Endothelial cell of umbilical vein (primary cell): ENCODE measurements around the gene UPF1. TPM values are rescaled to one million over a fixed set of nuclear protein-coding genes. Genes with fewer than 3 reads are reported as not detected.

Source experiments
- BruUV-seq: library from RNA; stranded (reverse); fragments of 400-500 nt; replicated peaks from 2 replicates; lab custom pipeline; 2021; lab: Mats Ljungman, UMichigan
- CTCF ChIA-PET: fragments of 300-600, 350-600 bp; sonication (Branson Sonifier 250); formaldehyde crosslinking; loops from one replicate; lab custom pipeline; 2021; ENCODE audit warnings: antibody characterized with exemption, inconsistent platforms; lab: Charles Lee
- POLR2A ChIA-PET: fragments of 300-600, 350-600 bp; sonication (Branson Sonifier 250); formaldehyde crosslinking; loops from one replicate; lab custom pipeline; 2021; ENCODE audit warnings: antibody characterized with exemption, inconsistent platforms; lab: Charles Lee
- DNase-seq: peaks from one replicate; pipeline ENCODE4 v3.0.0-alpha.2; 2011; ENCODE audit warnings: low read depth, low spot score
- FAIRE-seq: peaks from 2 replicates; lab custom pipeline; 2011; peaks lifted over from hg19 to GRCh38; lab: Jason Lieb, UNC
- H2AFZ ChIP-seq: 2 replicates; pipeline ENCODE4 v1.6.0; 2012; ENCODE audit warnings: low read depth, low read length, control low read depth, inconsistent platforms
- H3K27ac ChIP-seq: 2 replicates; pipeline ENCODE4 v1.5.1; 2011; ENCODE audit warnings: low read depth, mild to moderate bottlenecking, control low read depth, low read length, moderate library complexity; ENCODE audit not compliant: insufficient read depth
- H3K27me3 ChIP-seq, 2 experiments: 2 replicates each; pipeline versions ENCODE4 v1.6.0 to v1.6.1; 2011; ENCODE audit warnings: low read length in 2 of 2, mixed read lengths in 1 of 2; ENCODE audit not compliant: control insufficient read depth in 2 of 2, insufficient read depth in 2 of 2
- H3K36me3 ChIP-seq, 2 experiments: 2 replicates in 1 of 2; 3 replicates in 1 of 2; pipeline ENCODE4 v1.5.1; 2011; ENCODE audit warnings: low read length in 2 of 2, mild to moderate bottlenecking in 1 of 2, moderate library complexity in 1 of 2; ENCODE audit not compliant: control insufficient read depth in 2 of 2, insufficient read depth in 2 of 2; ENCODE audit errors: extremely low read depth in 1 of 2
- H3K4me1 ChIP-seq: 3 replicates; pipeline ENCODE4 v1.5.1; 2011; ENCODE audit warnings: mild to moderate bottlenecking, low read length; ENCODE audit not compliant: control insufficient read depth, insufficient read depth; ENCODE audit errors: extremely low read depth
- H3K4me2 ChIP-seq: 2 replicates; pipeline ENCODE4 v1.6.1; 2011; ENCODE audit warnings: low read length, control low read depth, mixed read lengths; ENCODE audit not compliant: insufficient read depth
- H3K4me3 ChIP-seq, 3 experiments: fragments of 200-600 bp in 1 of 3; sonication (generic), shearing (Covaris generic) in 1 of 3; replicated peaks in 1 of 3; 2 replicates each; pipeline ENCODE4 v1.5.1; 2011 to 2016; ENCODE audit warnings: control low read depth in 3 of 3, low read length in 3 of 3, mild to moderate bottlenecking in 2 of 3, inconsistent platforms in 1 of 3, low read depth in 1 of 3, moderate library complexity in 1 of 3; ENCODE audit not compliant: insufficient read depth in 1 of 3
- H3K79me2 ChIP-seq: 2 replicates; pipeline ENCODE4 v1.6.0; 2012; ENCODE audit warnings: low read length, inconsistent platforms; ENCODE audit not compliant: control insufficient read depth, insufficient read depth
- H3K9ac ChIP-seq: replicated peaks from 2 replicates; pipeline ENCODE3; 2011; ENCODE audit warnings: low read length, control low read depth; ENCODE audit not compliant: insufficient read depth; ENCODE audit errors: extremely low read depth
- H3K9me1 ChIP-seq: replicated peaks from 3 replicates; pipeline ENCODE4 v1.6.0; 2011; ENCODE audit warnings: mild to moderate bottlenecking, low read length; ENCODE audit not compliant: control insufficient read depth, insufficient read depth; ENCODE audit errors: extremely low read depth
- H3K9me3 ChIP-seq: replicated peaks from 2 replicates; pipeline ENCODE4 v1.5.1; 2012; ENCODE audit warnings: low read length, inconsistent platforms; ENCODE audit not compliant: control insufficient read depth, insufficient read depth
- H4K20me1 ChIP-seq: replicated peaks from 2 replicates; pipeline ENCODE3; 2011; ENCODE audit warnings: mild to moderate bottlenecking, low read length; ENCODE audit not compliant: control insufficient read depth, insufficient read depth; ENCODE audit errors: extremely low read depth
- CTCF ChIP-seq, 2 donors: IDR thresholded peaks; 1 replicate in 1 of 2; 2 replicates in 1 of 2; pipeline ENCODE4 v1.5.1; 2011; ENCODE audit warnings: low read length in 2 of 2, mild to moderate bottlenecking in 2 of 2, moderate library complexity in 2 of 2, control low read depth in 1 of 2, inconsistent platforms in 1 of 2, low read depth in 1 of 2; ENCODE audit not compliant: insufficient read depth in 1 of 2; ENCODE audit errors: extremely low read depth in 1 of 2
- EZH2 ChIP-seq: IDR thresholded peaks from 2 replicates; pipeline ENCODE4 v1.6.1; 2012; ENCODE audit warnings: borderline replicate concordance, low read depth, mild to moderate bottlenecking, moderate library complexity, low read length, inconsistent platforms; ENCODE audit not compliant: severe bottlenecking
- FOS ChIP-seq: IDR thresholded peaks from 2 replicates; pipeline ENCODE4 v1.6.1; 2011; ENCODE audit warnings: mild to moderate bottlenecking, low read length, moderate library complexity, borderline replicate concordance; ENCODE audit not compliant: insufficient read depth
- GATA2 ChIP-seq: IDR thresholded peaks from 2 replicates; pipeline ENCODE4 v1.7.0; 2011; ENCODE audit warnings: low read depth, mild to moderate bottlenecking, moderate library complexity, mixed read lengths, low read length; ENCODE audit not compliant: insufficient read length, insufficient read depth
- JUN ChIP-seq: IDR thresholded peaks from 2 replicates; pipeline ENCODE4 v1.6.1; 2011; ENCODE audit warnings: borderline replicate concordance, low read depth; ENCODE audit not compliant: insufficient read length, insufficient read depth
- MAX ChIP-seq: IDR thresholded peaks from 2 replicates; pipeline ENCODE4 v1.6.1; 2011; ENCODE audit not compliant: insufficient read depth, insufficient read length
- MYC ChIP-seq: IDR thresholded peaks from one replicate; pipeline ENCODE4 v1.6.1; 2011; ENCODE audit warnings: mild to moderate bottlenecking, low read depth, low read length
- POLR2A ChIP-seq: IDR thresholded peaks from 2 replicates; pipeline ENCODE4 v1.6.1; 2012; ENCODE audit warnings: low read depth, mild to moderate bottlenecking, control low read depth, low read length
- POLR2AphosphoS5 ChIP-seq: IDR thresholded peaks from 2 replicates; pipeline ENCODE4 v1.6.1; 2012; ENCODE audit warnings: low read depth, mild to moderate bottlenecking, control low read depth, low read length, moderate library complexity; ENCODE audit not compliant: insufficient read depth
- dilution Hi-C: fragments of 300-500 bp; cut with MboI; formaldehyde crosslinking; loops from one replicate; pipeline ENCODE4 v1.15.0; 2019; ENCODE audit warnings: low sequenced_read_pairs; ENCODE audit not compliant: extremely low pct_ligation_motif_present
- intact Hi-C: fragments of 100-400 bp; cut with micrococcal nuclease; formaldehyde crosslinking; loops from one replicate; pipeline ENCODE4 v1.10.0; 2022
- polyA plus RNA-seq, 4 experiments: library from polyadenylated mRNA; depleted of rRNA in 3 of 4; stranded (reverse) in 3 of 4; unstranded in 1 of 4; fragments of >200 nt; gene quantifications; 2 replicates each; pipeline versions ENCODE4 v1.2.1 to v1.2.3, GENCODE V29; 2011 to 2012; ENCODE audit warnings: missing spikeins in 1 of 4
- total RNA-seq: library from RNA; stranded (reverse); gene quantifications from 2 replicates; pipeline ENCODE4 v1.2.3, GENCODE V29; 2021

The UPF1 gene
- total and polyA plus RNA-seq, 2 donors (not counting 3 experiments of a cell fraction or from before 2014, with no cell fraction given) = 65.9 to 68.2 TPM

GRCh38 chr19:18905513-18906236, 73.9 kb downstream of the UPF1 start:
- POLR2A ChIA-PET = no interaction called here
- H3K27me3 ChIP-seq = no peaks in the 10 kb centered on the region
- FAIRE-seq (no peak), DNase-seq (no peak)
- BruUV-seq = no TSS peak
- no peaks in the 10 kb centered on the region for H4K20me1 ChIP-seq
- H3K27ac ChIP-seq = no peak overlapping the region
- H2AFZ ChIP-seq = no peak overlapping the region
- intact Hi-C loops = no loop called here
- H3K9me1 ChIP-seq = no peaks in the 10 kb centered on the region
- no peak overlapping the region for H3K4me2 ChIP-seq
- no peaks in the 10 kb centered on the region for H3K79me2 ChIP-seq
- H3K9ac ChIP-seq = no peak overlapping the region
- no peaks in the 10 kb centered on the region for H3K9me3 ChIP-seq
- no peaks in the 10 kb centered on the region for H3K4me1 ChIP-seq
- no peak overlapping the region for H3K4me3 ChIP-seq
- CTCF ChIA-PET = no interaction called here
- dilution Hi-C loops = no loop called here
- TF ChIP-seq MYC (no peak), POLR2AphosphoS5 (no peak), JUN (no peak), GATA2 (no peak), MAX (no peak), EZH2 (no peak), CTCF (IDR thresholded peaks at IDR 0.05; ENCODE audit: extremely low read depth in 1 of 2, insufficient read depth in 1 of 2, low read depth in 1 of 2, low read length in 2 of 2) (no peak), FOS (no peak), POLR2A (no peak)
- peaks cover 5 to 44% of the 10 kb centered on the region in 2 experiments for H3K36me3 ChIP-seq
